ENCODE data around the gene BICD1. TPM values are rescaled to one million over a fixed set of nuclear protein-coding genes. Genes with fewer than 3 reads are reported as not detected.

BICD1 gene
- total and polyA plus RNA-seq, 4 donors, result 0.46 to 3.4 (median 1.1) TPM

DNA sequence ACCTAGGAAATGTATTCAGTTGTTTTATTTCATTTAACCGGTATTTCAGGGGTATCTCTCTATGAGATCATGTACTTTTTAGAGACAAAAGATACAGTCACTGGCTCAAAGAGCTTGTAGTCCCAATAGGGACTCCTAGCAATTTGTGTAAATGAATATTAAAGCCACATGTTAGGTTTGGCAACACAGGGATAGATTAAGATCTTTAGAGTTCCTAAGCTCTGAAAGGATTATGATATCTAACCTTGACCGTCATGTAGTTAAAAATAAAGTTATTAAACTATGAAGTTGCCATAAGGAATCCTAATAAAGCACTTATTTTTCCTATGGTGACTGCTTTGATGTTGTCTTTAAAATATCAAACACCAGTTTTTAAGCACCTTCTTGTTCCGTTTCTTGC, 192.3 kb downstream of the BICD1 start:
- no peak overlapping the region for H3K4me3 ChIP-seq (ENCODE audit: low read depth in 1 of 3, low read length in 3 of 3)
- 88% methylated on average over 3 of the region's 3 CpGs for WGBS
- no peaks in the 10 kb centered on the region for H3K9me3 ChIP-seq (ENCODE audit: control insufficient read depth in 4 of 4, low read length in 3 of 4)
- peaks cover 0 to 9% (median 3%) of the 10 kb centered on the region in 4 donors for H3K4me1 ChIP-seq (ENCODE audit: control insufficient read depth in 4 of 4, insufficient read depth in 4 of 4, low read length in 3 of 4)
- H3K36me3 ChIP-seq (ENCODE audit: control insufficient read depth in 4 of 4, insufficient read depth in 3 of 4, low read depth in 1 of 4, low read length in 3 of 4), result no peaks in the 10 kb centered on the region
- H3K27ac ChIP-seq (ENCODE audit: low read depth in 1 of 2, low read length in 2 of 2), result no peak overlapping the region
- H3K27me3 ChIP-seq (ENCODE audit: control insufficient read depth in 4 of 4, insufficient read depth in 4 of 4, low read length in 3 of 4), result no peaks in the 10 kb centered on the region
- no peak overlapping the region for H3K9ac ChIP-seq (ENCODE audit: low read depth in 1 of 2, low read length in 2 of 2)
- DNase-seq (ENCODE audit: low spot score), result no peak
- TF ChIP-seq RXRA (IDR thresholded peaks at IDR 0.05) (no peak), HNF4G (IDR thresholded peaks at IDR 0.05) (no peak), FOXA2 (IDR thresholded peaks at IDR 0.05) (no peak), GABPA (IDR thresholded peaks at IDR 0.05 in 1 of 2, conservative IDR thresholded peaks at IDR 0.05 in 1 of 2) (no peak), HNF4A (conservative IDR thresholded peaks at IDR 0.05) (no peak), EGR1 (IDR thresholded peaks at IDR 0.05; ENCODE audit: low read depth in 2 of 2) (no peak), JUND (IDR thresholded peaks at IDR 0.05) (no peak), RAD21 (IDR thresholded peaks at IDR 0.05) (no peak), YY1 (IDR thresholded peaks at IDR 0.05) (no peak), FOXA1 (IDR thresholded peaks at IDR 0.05) (no peak), TAF1 (conservative IDR thresholded peaks at IDR 0.05) (no peak), SP1 (IDR thresholded peaks at IDR 0.05) (no peak), NR2F2 (IDR thresholded peaks at IDR 0.05) (no peak)
- TF ChIP-seq, protein P1, sequence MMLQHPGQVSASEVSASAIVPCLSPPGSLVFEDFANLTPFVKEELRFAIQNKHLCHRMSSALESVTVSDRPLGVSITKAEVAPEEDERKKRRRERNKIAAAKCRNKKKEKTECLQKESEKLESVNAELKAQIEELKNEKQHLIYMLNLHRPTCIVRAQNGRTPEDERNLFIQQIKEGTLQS (IDR thresholded peaks at IDR 0.05), result no peak
- TF ChIP-seq, protein P2, sequence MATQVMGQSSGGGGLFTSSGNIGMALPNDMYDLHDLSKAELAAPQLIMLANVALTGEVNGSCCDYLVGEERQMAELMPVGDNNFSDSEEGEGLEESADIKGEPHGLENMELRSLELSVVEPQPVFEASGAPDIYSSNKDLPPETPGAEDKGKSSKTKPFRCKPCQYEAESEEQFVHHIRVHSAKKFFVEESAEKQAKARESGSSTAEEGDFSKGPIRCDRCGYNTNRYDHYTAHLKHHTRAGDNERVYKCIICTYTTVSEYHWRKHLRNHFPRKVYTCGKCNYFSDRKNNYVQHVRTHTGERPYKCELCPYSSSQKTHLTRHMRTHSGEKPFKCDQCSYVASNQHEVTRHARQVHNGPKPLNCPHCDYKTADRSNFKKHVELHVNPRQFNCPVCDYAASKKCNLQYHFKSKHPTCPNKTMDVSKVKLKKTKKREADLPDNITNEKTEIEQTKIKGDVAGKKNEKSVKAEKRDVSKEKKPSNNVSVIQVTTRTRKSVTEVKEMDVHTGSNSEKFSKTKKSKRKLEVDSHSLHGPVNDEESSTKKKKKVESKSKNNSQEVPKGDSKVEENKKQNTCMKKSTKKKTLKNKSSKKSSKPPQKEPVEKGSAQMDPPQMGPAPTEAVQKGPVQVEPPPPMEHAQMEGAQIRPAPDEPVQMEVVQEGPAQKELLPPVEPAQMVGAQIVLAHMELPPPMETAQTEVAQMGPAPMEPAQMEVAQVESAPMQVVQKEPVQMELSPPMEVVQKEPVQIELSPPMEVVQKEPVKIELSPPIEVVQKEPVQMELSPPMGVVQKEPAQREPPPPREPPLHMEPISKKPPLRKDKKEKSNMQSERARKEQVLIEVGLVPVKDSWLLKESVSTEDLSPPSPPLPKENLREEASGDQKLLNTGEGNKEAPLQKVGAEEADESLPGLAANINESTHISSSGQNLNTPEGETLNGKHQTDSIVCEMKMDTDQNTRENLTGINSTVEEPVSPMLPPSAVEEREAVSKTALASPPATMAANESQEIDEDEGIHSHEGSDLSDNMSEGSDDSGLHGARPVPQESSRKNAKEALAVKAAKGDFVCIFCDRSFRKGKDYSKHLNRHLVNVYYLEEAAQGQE (IDR thresholded peaks at IDR 0.05), result no peak
- TF ChIP-seq, protein P3, sequence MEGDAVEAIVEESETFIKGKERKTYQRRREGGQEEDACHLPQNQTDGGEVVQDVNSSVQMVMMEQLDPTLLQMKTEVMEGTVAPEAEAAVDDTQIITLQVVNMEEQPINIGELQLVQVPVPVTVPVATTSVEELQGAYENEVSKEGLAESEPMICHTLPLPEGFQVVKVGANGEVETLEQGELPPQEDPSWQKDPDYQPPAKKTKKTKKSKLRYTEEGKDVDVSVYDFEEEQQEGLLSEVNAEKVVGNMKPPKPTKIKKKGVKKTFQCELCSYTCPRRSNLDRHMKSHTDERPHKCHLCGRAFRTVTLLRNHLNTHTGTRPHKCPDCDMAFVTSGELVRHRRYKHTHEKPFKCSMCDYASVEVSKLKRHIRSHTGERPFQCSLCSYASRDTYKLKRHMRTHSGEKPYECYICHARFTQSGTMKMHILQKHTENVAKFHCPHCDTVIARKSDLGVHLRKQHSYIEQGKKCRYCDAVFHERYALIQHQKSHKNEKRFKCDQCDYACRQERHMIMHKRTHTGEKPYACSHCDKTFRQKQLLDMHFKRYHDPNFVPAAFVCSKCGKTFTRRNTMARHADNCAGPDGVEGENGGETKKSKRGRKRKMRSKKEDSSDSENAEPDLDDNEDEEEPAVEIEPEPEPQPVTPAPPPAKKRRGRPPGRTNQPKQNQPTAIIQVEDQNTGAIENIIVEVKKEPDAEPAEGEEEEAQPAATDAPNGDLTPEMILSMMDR (IDR thresholded peaks at IDR 0.05; ENCODE audit: low read depth, low read length, missing input control), result no peak
- TF ChIP-seq, protein P4, sequence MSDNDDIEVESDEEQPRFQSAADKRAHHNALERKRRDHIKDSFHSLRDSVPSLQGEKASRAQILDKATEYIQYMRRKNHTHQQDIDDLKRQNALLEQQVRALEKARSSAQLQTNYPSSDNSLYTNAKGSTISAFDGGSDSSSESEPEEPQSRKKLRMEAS (IDR thresholded peaks at IDR 0.05), result no peak
- TF ChIP-seq, protein P5, sequence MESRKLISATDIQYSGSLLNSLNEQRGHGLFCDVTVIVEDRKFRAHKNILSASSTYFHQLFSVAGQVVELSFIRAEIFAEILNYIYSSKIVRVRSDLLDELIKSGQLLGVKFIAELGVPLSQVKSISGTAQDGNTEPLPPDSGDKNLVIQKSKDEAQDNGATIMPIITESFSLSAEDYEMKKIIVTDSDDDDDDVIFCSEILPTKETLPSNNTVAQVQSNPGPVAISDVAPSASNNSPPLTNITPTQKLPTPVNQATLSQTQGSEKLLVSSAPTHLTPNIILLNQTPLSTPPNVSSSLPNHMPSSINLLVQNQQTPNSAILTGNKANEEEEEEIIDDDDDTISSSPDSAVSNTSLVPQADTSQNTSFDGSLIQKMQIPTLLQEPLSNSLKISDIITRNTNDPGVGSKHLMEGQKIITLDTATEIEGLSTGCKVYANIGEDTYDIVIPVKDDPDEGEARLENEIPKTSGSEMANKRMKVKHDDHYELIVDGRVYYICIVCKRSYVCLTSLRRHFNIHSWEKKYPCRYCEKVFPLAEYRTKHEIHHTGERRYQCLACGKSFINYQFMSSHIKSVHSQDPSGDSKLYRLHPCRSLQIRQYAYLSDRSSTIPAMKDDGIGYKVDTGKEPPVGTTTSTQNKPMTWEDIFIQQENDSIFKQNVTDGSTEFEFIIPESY (IDR thresholded peaks at IDR 0.05), result no peak
